Body of pancreas (tissue), 4 donors: ENCODE data around the gene GZF1. TPM values are rescaled to one million over a fixed set of nuclear protein-coding genes. Genes with fewer than 3 reads are reported as not detected.

Experiments
- ATAC-seq: fragments of 150-250 bp; one replicate; pipeline ENCODE4 v1.9.1; 2016
- DNase-seq, 4 donors: peaks; one replicate each; pipeline ENCODE4 v3.0.0-alpha.2; 2019
- H3K27ac ChIP-seq, 4 donors: fragments of 200-600 bp; sonication (generic); 1 replicate in 3 of 4; 2 replicates in 1 of 4; pipeline versions ENCODE4 v1.5.1 to v1.6.1; 2016 to 2019; ENCODE audit warnings: mild to moderate bottlenecking in 1 of 4, mixed read lengths in 1 of 4, moderate library complexity in 1 of 4
- H3K27me3 ChIP-seq, 2 donors: fragments of 200-600 bp; sonication (generic); one replicate each; pipeline ENCODE4 v1.6.0; 2016; ENCODE audit warnings: mild to moderate bottlenecking in 1 of 2
- H3K36me3 ChIP-seq, 2 donors: fragments of 200-600 bp; sonication (generic); replicated peaks in 1 of 2; 2 replicates each; pipeline ENCODE4 v1.5.1; 2016; ENCODE audit warnings: low read depth in 2 of 2; ENCODE audit not compliant: insufficient read depth in 1 of 2
- H3K4me1 ChIP-seq: fragments of 200-600 bp; sonication (generic); one replicate; pipeline ENCODE4 v1.6.0; 2016
- H3K4me3 ChIP-seq, 2 donors: fragments of 200-600 bp; sonication (generic); 1 replicate in 1 of 2; 2 replicates in 1 of 2; pipeline ENCODE4 v1.5.1; 2016 to 2019
- H3K9me3 ChIP-seq, 3 donors: fragments of 200-600 bp; sonication (generic); 1 replicate in 2 of 3; 2 replicates in 1 of 3; pipeline ENCODE4 v1.5.1; 2016
- CTCF ChIP-seq, 7 experiments: fragments of 450-650 bp in 4 of 7; fragments of 200-600 bp in 3 of 7; sonication (generic) in 3 of 7; IDR thresholded peaks; one replicate each; pipeline ENCODE4 v1.5.1; 2016 to 2019; ENCODE audit warnings: antibody characterized with exemption in 7 of 7
- POLR2A ChIP-seq, 3 donors: fragments of 450-650 bp; IDR thresholded peaks; one replicate each; pipeline ENCODE4 v1.6.1; 2016; ENCODE audit warnings: antibody characterized with exemption in 3 of 3, mild to moderate bottlenecking in 2 of 3
- WGBS, 2 donors: methylation state at CpG; one replicate each; pipeline ENCODE4 v1.1.5; 2017; 5-methylcytosine and 5-hydroxymethylcytosine counted together
- intact Hi-C: fragments of 100-400 bp; cut with DNase I; formaldehyde crosslinking; loops from one replicate; pipeline ENCODE4 v1.15.1; 2023
- total RNA-seq, 2 donors: library from RNA; depleted of rRNA; stranded (reverse); fragments of >200 nt; gene quantifications; one replicate each; pipeline ENCODE4 v1.1.0, GENCODE V29; 2016

Gene GZF1
- total RNA-seq, 2 donors from 2014 or later, result 1.6 to 6.2 TPM

- intact Hi-C loops, result no loop called here
- no peaks in the 10 kb centered on the region for H3K4me1 ChIP-seq
- H3K27me3 ChIP-seq, result no peaks in the 10 kb centered on the region
- no peaks in the 10 kb centered on the region for H3K9me3 ChIP-seq
- no peaks in the 10 kb centered on the region for H3K36me3 ChIP-seq
- 73 to 88% methylated on average over 3 of the region's 3 CpGs for WGBS, 2 donors
- no peak overlapping the region for H3K4me3 ChIP-seq
- H3K27ac ChIP-seq, result no peak overlapping the region
- ATAC-seq (no peak), DNase-seq (no peak)
- TF ChIP-seq CTCF (IDR thresholded peaks at IDR 0.05) (no peak), POLR2A (IDR thresholded peaks at IDR 0.05) (no peak)
Observed at GRCh38 chr20:23316626-23317025, 45.4 kb upstream of the GZF1 start.

DNA sequence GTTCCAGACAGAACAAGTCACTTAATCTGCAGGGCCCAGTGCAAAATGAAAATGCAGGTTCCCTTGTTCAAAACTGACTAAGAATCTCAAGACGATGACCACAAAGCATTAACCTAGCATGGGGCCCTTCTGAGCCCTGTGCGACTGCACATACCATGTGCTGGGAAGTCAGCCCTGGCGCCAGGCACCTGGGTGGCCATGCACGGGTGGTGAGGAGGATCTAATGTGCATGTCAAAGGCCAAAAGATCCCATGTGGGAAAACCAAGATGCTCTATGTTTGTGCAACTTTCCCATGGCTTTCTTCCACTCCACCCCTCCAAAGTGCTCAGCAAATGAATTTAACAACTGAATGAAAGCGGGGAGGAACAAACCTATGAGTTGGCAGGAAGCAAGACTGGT is 44.9 kb upstream of the GZF1 start:
- H3K4me3 ChIP-seq, result no peak overlapping the region
- ATAC-seq, result no peak
- no peaks in the 10 kb centered on the region for H3K4me1 ChIP-seq
- no peak overlapping the region for H3K27ac ChIP-seq
- no peaks in the 10 kb centered on the region for H3K36me3 ChIP-seq
- TF ChIP-seq CTCF (IDR thresholded peaks at IDR 0.05) (no peak), POLR2A (IDR thresholded peaks at IDR 0.05) (no peak)
- no peaks in the 10 kb centered on the region for H3K27me3 ChIP-seq
- intact Hi-C loops, result no loop called here
- no peaks in the 10 kb centered on the region for H3K9me3 ChIP-seq
- WGBS, 2 donors, result 76 to 82% methylated on average over 5 of the region's 5 CpGs
- DNase-seq, result no peak

DNA sequence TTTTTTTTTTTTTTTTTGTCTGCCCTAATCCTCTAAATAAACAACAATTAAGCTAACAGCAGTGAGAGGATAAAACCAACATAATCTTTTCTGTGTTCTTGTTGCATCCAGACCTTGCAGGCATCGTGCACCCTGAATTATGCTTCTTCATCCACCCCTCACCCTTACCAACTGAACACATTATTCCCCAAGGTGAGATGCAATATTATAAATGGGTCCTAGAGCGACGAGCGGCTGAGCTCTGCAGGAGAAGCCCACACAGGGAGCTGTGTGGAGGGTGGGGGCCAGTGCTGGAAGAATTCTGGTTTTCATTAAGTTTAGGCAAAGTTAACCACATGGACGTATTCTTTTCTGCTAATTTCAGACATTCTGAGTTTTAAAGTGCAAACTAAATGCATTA is 43.6 kb upstream of the GZF1 start:
- DNase-seq (no peak), ATAC-seq (no peak)
- no peaks in the 10 kb centered on the region for H3K4me1 ChIP-seq
- no peaks in the 10 kb centered on the region for H3K27me3 ChIP-seq
- WGBS, 2 donors, result 55 to 71% methylated on average over 5 of the region's 5 CpGs
- H3K27ac ChIP-seq, result no peak overlapping the region
- H3K9me3 ChIP-seq, result no peaks in the 10 kb centered on the region
- no peak for TF ChIP-seq POLR2A (IDR thresholded peaks at IDR 0.05)
- no peak for TF ChIP-seq CTCF (IDR thresholded peaks at IDR 0.05)
- no peak overlapping the region for H3K4me3 ChIP-seq
- H3K36me3 ChIP-seq, result no peaks in the 10 kb centered on the region
- intact Hi-C loops, result no loop called here

- no peak for ATAC-seq
- no peak overlapping the region for H3K4me3 ChIP-seq
- WGBS, 2 donors, result 56 to 64% methylated on average over 8 of the region's 8 CpGs
Observed at GRCh38 chr20:23320317-23320716, 41.7 kb upstream of the GZF1 start.

More at GRCh38 chr20:23320317-23320716, 41.7 kb upstream of the GZF1 start:
- H3K36me3 ChIP-seq, result no peaks in the 10 kb centered on the region
- no peaks in the 10 kb centered on the region for H3K4me1 ChIP-seq
- TF ChIP-seq CTCF (IDR thresholded peaks at IDR 0.05), result peak in 2 of 7 experiments; percentile 9 to 13
- TF ChIP-seq POLR2A (IDR thresholded peaks at IDR 0.05), result no peak
- no peaks in the 10 kb centered on the region for H3K9me3 ChIP-seq
- intact Hi-C loops, result no loop called here
- no peak for DNase-seq
- H3K27me3 ChIP-seq, result no peaks in the 10 kb centered on the region
- no peak overlapping the region for H3K27ac ChIP-seq
